Pancreas (tissue), 10 donors: Measurements from ENCODE around the gene CUL3. TPM values are rescaled to one million over a fixed set of nuclear protein-coding genes. Genes with fewer than 3 reads are reported as not detected.

Source experiments
- ATAC-seq, 4 donors: fragments of 200-7000 bp; cut with Tn5 transposase; one replicate each; pipeline versions ENCODE4 v1.8.0 to v1.9.1; 2020; ENCODE audit warnings: mild to moderate bottlenecking in 4 of 4, moderate library complexity in 4 of 4
- DNase-seq, 6 donors: peaks; one replicate each; pipeline ENCODE4 v3.0.0-alpha.2; 2020
- FAIRE-seq: peaks from 2 replicates; lab custom pipeline; 2012; peaks lifted over from hg19 to GRCh38; lab: Jason Lieb, UNC
- H3K27ac ChIP-seq, 4 donors: fragments of 200-600 bp; sonication (generic); 1 replicate in 3 of 4; 2 replicates in 1 of 4; pipeline versions ENCODE4 v1.5.0 to v1.8.0; 2020
- H3K27me3 ChIP-seq, 4 donors: fragments of 200-600 bp; one replicate each; pipeline ENCODE4 v1.8.0; 2021
- H3K36me3 ChIP-seq, 3 donors: fragments of 200-600 bp; sonication (generic) in 1 of 3; one replicate each; pipeline versions ENCODE4 v1.5.0 to v1.8.0; 2020 to 2021
- H3K4me1 ChIP-seq, 3 donors: fragments of 200-600 bp; one replicate each; pipeline ENCODE4 v1.8.0; 2021
- H3K4me3 ChIP-seq, 4 donors: fragments of 200-600 bp; sonication (generic) in 2 of 4; one replicate each; pipeline versions ENCODE4 v1.5.0 to v1.8.0; 2020 to 2021
- H3K9me3 ChIP-seq, 4 donors: fragments of 200-600 bp; one replicate each; pipeline ENCODE4 v1.8.0; 2021
- WGBS, 2 donors: extraction: QIAGEN DNeasy Blood & Tissue Kit; methylation state at CpG; one replicate each; pipeline ENCODE4 v1.1.7; 2013; 5-methylcytosine and 5-hydroxymethylcytosine counted together
- intact Hi-C, 3 donors: fragments of 100-400 bp; cut with DNase I; formaldehyde crosslinking; loops; one replicate each; pipeline versions ENCODE4 v1.11.1 to v1.14.2; 2022
- polyA plus RNA-seq, 2 donors: library from polyadenylated mRNA; stranded (reverse); fragments of 200-250 nt; gene quantifications; one replicate each; pipeline ENCODE4 v1.2.3, GENCODE V29; 2013
- total RNA-seq, 6 donors: library from RNA; stranded (reverse); fragmentation: NEBNext Ultra II Directional in 4 of 6; extraction: Animal tissue kit (Norgen Biotek cat#: 25700) in 4 of 6; gene quantifications; one replicate each; pipeline versions ENCODE4 v1.2.1 to v1.2.4, GENCODE V29; 2021 to 2023
- TF ChIP-seq, protein P1 (sequence below), 4 donors: fragments of 200-600 bp; sonication (generic) in 3 of 4; IDR thresholded peaks; one replicate each; pipeline versions ENCODE4 v1.5.0 to v1.8.0; 2021; ENCODE audit warnings: antibody characterized with exemption in 4 of 4
- donor health status: healthy with polysubstance abuse.
- donor health status: DM: no; HTN: no; CAD: no; lungs with moderate emphysema.
- donor health status: DM: no; HTN: no; CAD: no.
- donor health status: control.
- donor health status: control.
- donor health status: Bipolar disorder and iron deficiency.
- donor health status: DM: yes; HTN: yes; CAD: no.
- donor health status: DM: no; HTN: no; CAD: no.
- donor health status: DM: no; HTN: no; CAD: no.
- donor health status: DM: yes; HTN: yes; CAD: no.

CUL3 gene
- total and polyA plus RNA-seq, 8 donors, result 32.2 to 49.5 (median 37.6) TPM

GRCh38 chr2:224438726-224439125, 146.4 kb downstream of the CUL3 start:
- H3K27ac ChIP-seq, result no peak overlapping the region
- ATAC-seq, result no peak
- DNase-seq, result no peak
- no peak overlapping the region for H3K4me3 ChIP-seq
- no peaks in the 10 kb centered on the region for H3K36me3 ChIP-seq
- H3K9me3 ChIP-seq, result no peaks in the 10 kb centered on the region
- no peak for FAIRE-seq
- H3K27me3 ChIP-seq, result no peaks in the 10 kb centered on the region
- no peaks in the 10 kb centered on the region for H3K4me1 ChIP-seq
- TF ChIP-seq, protein P1, sequence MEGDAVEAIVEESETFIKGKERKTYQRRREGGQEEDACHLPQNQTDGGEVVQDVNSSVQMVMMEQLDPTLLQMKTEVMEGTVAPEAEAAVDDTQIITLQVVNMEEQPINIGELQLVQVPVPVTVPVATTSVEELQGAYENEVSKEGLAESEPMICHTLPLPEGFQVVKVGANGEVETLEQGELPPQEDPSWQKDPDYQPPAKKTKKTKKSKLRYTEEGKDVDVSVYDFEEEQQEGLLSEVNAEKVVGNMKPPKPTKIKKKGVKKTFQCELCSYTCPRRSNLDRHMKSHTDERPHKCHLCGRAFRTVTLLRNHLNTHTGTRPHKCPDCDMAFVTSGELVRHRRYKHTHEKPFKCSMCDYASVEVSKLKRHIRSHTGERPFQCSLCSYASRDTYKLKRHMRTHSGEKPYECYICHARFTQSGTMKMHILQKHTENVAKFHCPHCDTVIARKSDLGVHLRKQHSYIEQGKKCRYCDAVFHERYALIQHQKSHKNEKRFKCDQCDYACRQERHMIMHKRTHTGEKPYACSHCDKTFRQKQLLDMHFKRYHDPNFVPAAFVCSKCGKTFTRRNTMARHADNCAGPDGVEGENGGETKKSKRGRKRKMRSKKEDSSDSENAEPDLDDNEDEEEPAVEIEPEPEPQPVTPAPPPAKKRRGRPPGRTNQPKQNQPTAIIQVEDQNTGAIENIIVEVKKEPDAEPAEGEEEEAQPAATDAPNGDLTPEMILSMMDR (IDR thresholded peaks at IDR 0.05), result no peak
- intact Hi-C loops, result no loop called here

DNA sequence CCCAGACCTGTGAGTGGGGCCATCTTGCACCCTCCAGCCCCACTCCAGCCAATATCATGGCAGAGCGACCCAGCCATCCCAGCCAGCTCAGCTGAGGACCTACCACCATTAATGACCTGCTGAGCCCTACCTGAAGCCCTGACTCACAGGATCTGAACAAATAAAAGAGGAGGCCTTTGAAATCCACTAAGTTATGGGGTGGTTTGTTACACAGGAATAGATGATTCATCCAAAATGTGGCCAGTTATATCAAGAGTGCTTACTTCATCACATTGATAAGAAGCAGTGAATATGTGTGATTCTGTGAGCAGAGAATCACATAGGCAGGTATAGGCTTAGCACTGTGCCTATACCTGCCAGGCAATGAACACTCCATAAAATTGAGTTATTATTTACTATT, 148.5 kb downstream of the CUL3 start:
- DNase-seq (no peak), FAIRE-seq (no peak), ATAC-seq (no peak)
- Histone ChIP-seq H3K9me3 (no peaks in the 10 kb centered on the region), H3K36me3 (no peaks in the 10 kb centered on the region), H3K27me3 (no peaks in the 10 kb centered on the region), H3K4me3 (no peak overlapping the region), H3K4me1 (no peaks in the 10 kb centered on the region), H3K27ac (no peak overlapping the region)
- TF ChIP-seq, protein P1 (IDR thresholded peaks at IDR 0.05), result no peak
- intact Hi-C loops, result no loop called here
- 92 to 93% methylated on average over 1 of the region's 1 CpG for WGBS, 2 donors

DNA sequence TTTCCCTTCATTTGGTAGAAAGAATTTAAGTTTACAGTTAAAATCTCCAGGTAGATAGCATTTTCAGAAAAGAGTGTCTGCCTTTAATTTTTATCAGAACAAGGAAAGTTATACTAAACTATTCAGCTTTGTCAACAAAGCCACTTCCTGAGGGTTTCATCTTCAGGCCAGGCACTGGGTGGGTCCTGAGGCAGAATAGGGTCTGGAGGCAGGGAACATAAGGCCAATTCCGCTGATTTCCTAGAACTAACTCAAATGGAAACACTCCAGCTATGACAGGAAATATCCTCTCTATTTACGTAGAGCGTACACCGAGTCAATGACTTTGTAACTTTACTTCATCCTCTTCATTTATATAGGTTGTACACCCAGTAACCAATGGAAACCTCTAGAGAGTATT, 150.5 kb downstream of the CUL3 start:
- DNase-seq (no peak), FAIRE-seq (no peak), ATAC-seq (no peak)
- H3K9me3 ChIP-seq, result no peaks in the 10 kb centered on the region
- no peaks in the 10 kb centered on the region for H3K4me1 ChIP-seq
- intact Hi-C loops, result no loop called here
- 80 to 87% methylated on average over 4 of the region's 4 CpGs for WGBS, 2 donors
- no peak overlapping the region for H3K27ac ChIP-seq
- H3K36me3 ChIP-seq, result no peaks in the 10 kb centered on the region
- no peak overlapping the region for H3K4me3 ChIP-seq
- TF ChIP-seq, protein P1 (IDR thresholded peaks at IDR 0.05), result no peak
- H3K27me3 ChIP-seq, result no peaks in the 10 kb centered on the region

GRCh38 chr2:224433442-224433841, 151.7 kb downstream of the CUL3 start:
- H3K27me3 ChIP-seq, result no peaks in the 10 kb centered on the region
- FAIRE-seq (no peak), ATAC-seq (no peak), DNase-seq (no peak)
- intact Hi-C loops, result no loop called here
- H3K4me1 ChIP-seq, result no peaks in the 10 kb centered on the region
- H3K27ac ChIP-seq, result no peak overlapping the region
- no peaks in the 10 kb centered on the region for H3K9me3 ChIP-seq
- H3K4me3 ChIP-seq, result no peak overlapping the region
- no peaks in the 10 kb centered on the region for H3K36me3 ChIP-seq
- TF ChIP-seq, protein P1 (IDR thresholded peaks at IDR 0.05), result no peak
- WGBS, 2 donors, result 67 to 76% methylated on average over 10 of the region's 10 CpGs

DNA sequence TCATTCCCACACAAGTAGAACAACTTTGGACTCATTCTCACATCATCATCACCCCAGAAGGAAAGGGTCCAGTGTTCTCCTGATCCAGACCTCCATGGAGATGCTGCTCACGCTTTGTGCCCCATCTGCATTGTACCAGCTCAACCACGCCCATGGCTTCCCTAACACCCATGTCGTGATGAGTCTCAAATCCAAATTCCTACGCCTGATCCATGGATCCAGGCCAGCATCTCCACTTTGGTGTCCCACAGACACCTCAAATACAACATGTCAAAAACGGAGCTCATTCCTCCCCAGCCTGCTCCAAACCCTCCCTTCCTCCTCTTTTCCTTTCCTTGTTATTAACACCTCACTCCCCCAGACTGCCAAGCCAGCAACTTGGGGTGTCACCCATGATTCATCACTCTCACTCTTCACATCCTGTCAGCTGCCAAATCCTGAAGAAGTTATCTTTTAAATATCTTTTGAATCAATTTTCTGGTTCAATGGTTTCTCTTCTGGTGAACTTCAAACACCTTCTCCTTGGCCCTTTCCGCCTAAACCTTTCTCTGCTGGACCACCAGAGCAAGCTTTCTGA, 153.1 kb downstream of the CUL3 start:
- H3K4me1 ChIP-seq, result no peaks in the 10 kb centered on the region
- H3K27ac ChIP-seq, result no peak overlapping the region
- no peaks in the 10 kb centered on the region for H3K27me3 ChIP-seq
- intact Hi-C loops, result no loop called here
- no peak for DNase-seq
- 77 to 79% methylated on average over 6 of the region's 6 CpGs for WGBS, 2 donors
- no peaks in the 10 kb centered on the region for H3K36me3 ChIP-seq
- FAIRE-seq, result no peak
- TF ChIP-seq, protein P1 (IDR thresholded peaks at IDR 0.05), result no peak
- H3K4me3 ChIP-seq, result no peak overlapping the region
- ATAC-seq, result no peak
- H3K9me3 ChIP-seq, result no peaks in the 10 kb centered on the region
